GM18873 (cell line): ENCODE measurements around the gene STK17B.
A peak's percentile ranks its signal among the peaks of the same experiment; 100 is the strongest.
"Not testable (repeated sequence)": the region's sequence is repeated elsewhere in the genome, so short reads cannot be mapped to it uniquely, and the experiment has no call there.

Experiments used
- ATAC-seq: cut with Tn5 transposase; IDR thresholded peaks from one replicate; pipeline ENCODE4 v1.9.1; 2021; ENCODE audit warnings: mild to moderate bottlenecking, moderate library complexity, moderate number of reproducible peaks; ENCODE audit not compliant: unreplicated experiment, low FRiP score

Gene STK17B

DNA sequence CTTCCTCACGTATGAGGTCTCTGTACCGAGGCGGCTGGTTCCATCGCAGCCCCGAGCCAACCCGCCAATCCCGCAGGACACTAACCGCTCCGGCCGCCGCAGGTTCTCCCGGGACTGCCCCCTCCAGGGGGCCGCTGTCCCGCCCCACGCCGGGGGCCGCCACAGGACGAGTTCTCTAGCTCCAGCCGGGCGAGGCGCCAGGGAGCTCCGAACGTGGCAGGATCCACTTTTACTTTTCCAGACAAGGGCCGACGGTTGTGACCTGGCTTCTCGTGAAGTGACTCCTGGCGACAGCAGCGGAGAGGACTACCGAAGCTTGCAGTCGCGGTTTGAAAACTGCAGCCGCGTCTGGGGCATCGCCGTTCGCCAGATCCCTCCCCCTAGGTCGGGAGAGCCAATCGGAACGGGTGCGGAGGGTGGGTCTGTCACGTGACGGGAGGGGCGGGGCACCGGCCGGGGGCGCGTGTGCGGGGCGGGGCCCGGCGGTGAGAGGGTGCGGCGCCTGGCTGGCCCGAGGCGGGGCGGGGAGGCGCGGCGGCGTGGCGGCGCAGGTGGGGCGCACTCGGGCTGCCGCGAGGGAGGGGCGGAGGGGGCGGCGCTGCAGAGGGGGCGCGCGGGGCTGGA is at the start of gene STK17B:
TSS of gene STK17B (minus strand) at position 331 of the 624 bp plus-strand sequence. CDS start 8,195 bp downstream, outside the sequence.
- ATAC-seq: peak; percentile 36

DNA sequence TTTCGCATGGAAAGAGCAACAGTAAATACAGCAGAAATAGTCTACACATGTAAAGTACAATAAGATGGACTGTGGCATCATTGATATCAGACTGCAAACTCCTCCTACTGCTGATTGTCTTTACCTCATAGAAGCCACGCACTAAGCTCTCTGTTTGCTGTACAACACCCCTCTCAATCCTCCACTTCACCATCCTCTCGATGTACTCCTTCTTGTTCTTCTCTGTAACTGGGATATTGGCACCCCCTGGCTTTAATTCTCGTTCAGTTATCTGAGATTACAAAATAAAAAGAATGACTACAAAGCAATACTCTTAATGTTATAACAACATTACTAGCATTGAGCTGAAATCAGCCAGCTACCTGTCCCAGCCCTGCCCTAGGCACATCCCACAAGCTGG is 49.3 kb upstream of the STK17B start:
- ATAC-seq: no peak

DNA sequence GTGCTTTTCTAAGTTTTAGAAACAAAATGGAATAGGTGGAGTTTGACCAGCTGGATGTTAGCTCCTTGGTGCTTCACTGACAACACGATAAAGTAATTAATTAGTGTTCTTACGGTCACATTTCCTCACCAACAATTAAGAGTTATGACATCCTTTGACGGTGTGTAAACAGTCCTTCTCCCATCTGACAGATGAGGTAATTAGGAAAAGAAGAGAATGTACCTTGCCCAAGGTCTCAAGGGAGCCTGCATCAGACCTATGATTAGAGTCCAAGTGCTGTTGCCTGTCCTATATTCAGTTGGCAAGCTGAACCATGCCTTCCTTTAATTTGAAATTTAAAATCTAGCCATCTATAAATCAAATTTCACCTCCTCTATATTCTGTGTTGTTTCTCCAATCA is 48.3 kb upstream of the STK17B start:
- ATAC-seq: no peak

DNA sequence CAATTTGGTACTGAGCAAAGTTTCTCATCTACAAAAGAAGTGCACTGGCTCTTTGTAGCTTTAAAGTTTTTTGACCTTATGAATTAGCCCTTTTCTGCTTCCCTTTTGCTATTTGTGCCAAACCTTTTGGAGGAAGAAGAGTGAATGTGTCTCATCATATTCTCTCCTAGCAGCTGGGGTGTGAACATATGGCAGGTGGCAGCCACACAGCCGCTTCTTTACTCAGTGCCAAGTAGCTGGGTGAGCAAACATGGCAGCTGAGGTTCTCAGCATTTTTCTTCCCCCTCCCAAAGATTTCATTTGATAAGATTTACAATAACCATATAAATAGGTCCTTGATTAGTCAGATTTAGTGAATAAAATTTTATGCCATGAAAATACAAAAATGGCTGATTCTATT is 46.7 kb upstream of the STK17B start:
- ATAC-seq: no peak

DNA sequence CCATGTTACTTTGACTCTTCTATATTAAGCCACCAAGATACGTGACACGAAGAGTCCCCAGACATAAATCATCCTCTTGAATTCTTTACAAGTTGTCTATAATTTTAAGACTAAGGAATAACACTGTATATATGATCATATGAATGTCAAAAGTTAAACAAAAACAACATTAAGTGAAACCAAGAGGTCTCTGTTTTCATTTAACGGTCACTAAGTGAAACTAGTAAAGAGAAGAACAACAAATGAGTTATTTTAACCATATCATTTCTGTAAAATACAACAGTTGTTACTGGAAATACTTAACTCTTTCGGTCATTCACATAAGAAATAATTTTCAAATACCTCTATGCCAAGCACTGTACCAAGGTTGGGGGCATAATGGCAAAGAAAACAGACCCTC is 45.7 kb upstream of the STK17B start:
- peak; percentile 52 for ATAC-seq

DNA sequence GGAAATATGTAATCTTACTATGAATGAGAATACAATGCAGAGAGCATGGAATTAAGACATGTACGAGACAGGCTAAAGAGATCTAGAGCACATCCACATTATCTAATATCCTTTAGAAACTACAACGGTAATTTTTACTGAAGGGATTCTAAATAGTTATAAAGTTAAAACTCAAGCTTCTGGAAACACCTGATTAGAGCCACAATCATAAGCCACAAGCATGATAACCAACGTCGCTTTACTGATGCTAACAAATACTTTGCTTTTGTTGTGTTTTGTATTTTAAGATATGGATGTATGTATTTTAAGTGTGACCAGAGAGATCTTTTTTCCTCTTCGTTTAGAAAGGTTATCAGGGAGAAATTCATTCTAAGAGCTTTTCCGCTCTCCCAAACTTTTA is 44.0 kb upstream of the STK17B start:
- ATAC-seq: no peak

DNA sequence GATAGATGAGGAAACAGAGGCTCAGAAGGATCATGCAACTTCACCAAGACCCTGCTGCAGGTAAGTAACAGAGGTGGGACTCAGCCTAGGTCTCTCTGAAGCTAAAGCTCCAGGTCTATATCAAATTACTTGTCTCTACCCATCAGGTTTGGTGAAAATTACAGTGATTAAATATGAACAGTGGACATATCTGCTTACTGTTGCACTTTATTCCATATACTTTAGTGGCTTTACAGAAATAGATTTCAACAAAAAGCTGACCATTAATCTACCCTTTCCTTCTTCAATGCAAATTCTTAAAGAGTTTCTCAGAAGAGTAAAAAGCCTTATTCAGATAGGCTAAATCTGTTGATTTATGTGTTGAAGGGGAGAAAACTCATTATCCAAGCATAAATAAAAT is 42.8 kb upstream of the STK17B start:
- no peak for ATAC-seq

DNA sequence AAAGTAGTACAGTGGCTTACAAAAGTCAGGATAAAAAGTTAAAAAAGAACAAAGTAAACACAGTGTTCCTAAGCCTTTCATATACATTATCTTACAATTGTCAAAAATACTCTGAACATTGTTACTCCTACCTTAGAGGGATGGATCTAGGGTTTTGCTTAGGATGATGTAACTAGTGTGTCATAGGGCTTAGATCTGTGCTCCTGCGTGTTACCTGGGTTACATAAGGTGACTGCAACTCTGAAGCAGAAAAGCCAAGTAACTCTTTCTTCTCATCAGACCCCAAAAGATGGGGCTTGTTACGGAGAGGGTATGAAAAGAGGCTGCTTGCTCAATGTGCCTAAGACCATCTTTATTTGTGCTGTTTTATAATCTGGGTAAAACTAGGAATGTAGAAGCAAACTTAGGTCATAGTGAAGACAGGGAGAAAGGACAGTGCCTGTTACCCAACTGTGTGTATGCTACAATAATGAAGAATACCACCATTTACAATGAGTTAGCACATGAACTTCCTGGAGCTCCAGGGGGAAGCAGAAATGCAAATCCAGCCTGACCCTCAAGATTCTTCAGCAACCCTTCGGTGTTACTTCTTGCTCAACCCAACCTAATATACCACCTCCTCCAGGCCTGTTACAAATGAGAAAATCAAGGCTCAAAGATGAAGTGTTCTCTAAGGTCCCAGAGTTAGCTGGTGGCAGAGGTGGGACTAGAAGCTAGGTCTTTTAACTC is 42.0 kb upstream of the STK17B start:
- no peak for ATAC-seq

DNA sequence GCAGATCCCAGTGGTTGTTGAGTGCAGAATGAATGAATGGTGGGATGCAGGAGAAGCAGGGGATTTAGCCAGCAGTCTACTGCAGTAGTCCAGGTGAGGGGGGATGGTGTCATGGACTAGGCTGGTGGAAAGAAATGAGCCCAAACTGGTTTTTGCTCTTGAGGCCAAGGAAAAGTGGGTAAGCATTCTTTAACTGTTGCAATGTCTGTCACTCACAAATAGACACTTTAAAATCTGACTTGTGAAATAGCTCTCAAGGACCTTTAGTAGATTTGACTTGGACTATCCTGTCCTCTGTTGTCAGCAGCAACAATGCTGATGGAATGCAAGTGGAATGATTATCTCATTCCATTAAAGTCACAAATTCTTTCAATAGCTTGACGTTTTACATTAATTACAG is 37.5 kb upstream of the STK17B start:
- no peak for ATAC-seq

DNA sequence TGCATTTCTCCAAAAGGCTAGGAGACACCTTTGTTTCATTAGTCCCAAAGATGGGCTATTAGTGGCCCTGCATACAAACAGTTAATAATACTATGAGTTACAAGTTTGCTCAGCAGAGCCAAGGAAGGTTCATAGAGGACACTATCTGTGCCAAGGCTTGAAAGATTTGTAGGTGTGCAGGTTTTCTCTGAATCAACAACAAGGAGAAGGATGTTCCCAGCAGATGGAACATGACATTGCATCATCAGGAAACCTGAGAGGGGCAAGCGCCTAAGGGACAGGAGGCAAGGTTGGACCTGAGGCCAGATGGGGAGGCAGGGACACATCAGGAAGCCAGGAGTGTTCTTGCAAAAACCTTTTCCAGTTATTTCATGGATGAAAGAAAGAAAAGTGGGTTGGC is 35.4 kb upstream of the STK17B start:
- no peak for ATAC-seq

DNA sequence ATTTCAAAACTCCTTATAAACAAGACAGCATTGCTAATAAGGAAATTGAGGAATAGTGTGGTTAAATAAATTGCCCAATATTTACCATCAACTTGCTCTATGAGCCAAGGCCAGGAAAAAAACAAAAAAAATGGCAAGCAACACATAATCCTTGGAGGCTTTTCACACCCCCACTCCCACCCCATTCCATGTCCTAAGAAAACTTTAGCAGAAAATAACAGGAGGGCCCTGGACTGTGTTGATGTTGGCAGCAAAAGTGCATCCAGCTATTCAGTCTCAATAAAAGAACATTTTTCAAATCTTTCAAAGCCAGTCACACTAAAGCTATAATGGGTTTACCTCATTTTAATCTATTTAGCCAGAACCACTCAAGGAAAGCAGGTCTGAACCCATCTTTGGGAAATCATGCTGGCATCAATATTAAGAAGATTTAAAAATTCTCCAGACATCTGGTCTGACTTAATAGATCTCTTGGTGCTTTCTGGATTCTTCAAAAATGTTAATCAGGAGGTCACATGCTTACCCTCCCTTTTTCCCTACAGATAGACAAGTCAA is 34.6 kb upstream of the STK17B start:
- no peak for ATAC-seq

DNA sequence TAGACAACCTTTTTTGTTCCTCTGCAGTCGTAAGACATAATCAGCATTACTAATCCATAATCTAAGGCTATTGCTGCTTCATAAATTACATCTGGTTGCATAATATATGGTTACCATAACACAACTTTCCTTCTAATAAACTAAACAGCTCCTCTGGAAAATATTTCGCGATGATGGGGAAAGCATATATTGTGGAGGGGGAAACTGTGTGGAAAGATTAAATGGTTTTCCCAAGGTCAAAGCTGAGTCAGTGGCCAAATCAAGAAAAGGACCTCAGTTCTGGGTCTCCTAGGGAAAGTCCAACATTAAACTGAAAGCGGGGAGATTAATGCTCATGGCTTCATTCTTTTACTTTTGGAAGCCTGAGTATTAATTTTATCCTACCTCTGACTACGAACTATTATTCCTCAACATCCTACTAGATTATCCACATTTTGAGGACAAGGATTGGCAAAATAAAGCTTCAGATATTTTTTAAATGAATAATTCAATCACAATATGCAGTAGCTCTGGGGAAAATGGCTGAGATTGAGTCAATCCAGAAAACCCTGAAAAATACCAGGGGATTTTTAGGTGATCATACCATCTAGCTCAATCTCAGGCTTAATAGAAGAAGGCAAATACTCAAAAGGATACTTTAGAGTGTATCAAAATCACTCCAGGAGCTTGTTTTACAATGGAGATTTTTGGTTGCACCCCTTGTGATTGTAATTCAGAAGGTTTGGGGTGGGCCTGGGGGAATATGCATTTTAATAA is 33.8 kb upstream of the STK17B start:
- ATAC-seq: no peak

DNA sequence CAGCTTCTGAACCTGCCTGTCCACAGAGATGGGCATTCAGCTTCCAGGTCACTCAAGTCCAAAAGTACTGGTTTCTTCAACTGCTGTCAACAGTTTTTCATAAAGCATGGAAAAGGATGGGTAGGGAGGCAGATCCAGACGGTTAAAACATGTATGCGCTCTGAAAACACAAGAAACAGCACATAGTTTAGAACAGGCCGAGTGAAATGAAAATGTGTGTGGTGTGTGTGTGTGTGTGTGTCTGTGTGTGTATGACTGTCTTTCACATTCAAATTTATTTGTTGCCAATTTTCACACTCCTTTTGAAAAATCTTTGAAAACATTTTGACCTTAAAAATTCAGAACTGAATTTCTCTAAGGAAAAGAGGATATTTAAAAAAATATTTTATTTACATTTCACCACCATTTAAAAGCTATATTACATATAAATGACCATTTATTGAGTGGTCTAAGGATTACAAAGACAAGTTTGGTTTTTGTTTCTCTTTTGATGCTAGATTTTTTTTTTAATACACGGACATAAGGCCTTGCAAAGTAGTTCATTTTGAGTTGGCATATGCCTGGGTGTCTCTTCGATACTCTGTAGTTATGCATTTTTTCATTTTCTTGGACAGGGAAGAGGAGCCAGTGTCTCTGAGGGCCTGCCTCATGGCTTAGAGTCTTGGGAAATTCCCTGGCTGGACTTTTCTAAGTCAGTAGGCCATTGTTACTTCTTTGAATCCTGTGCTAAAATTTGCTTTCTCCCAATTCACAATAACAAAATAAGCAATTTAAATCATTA is 30.0 kb upstream of the STK17B start:
- ATAC-seq: no peak

DNA sequence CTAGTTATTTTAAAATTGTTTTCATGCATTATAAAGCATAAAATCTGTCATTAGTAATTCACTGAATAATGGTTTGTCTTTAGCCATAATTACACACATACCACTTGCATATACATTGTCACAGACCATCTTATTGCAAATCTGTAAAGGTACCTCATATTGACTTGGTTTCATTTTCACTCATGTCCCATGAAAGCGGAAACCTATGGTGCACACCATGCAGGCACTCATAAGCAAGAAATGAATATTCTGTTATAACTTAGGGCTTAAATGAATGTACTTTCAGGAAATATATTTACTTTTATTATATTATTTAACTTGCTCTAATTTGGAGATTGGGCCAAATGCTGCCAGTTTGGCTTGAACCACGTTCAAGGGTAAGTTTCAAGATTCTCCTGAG is 29.2 kb upstream of the STK17B start:
- ATAC-seq: peak; percentile 99

DNA sequence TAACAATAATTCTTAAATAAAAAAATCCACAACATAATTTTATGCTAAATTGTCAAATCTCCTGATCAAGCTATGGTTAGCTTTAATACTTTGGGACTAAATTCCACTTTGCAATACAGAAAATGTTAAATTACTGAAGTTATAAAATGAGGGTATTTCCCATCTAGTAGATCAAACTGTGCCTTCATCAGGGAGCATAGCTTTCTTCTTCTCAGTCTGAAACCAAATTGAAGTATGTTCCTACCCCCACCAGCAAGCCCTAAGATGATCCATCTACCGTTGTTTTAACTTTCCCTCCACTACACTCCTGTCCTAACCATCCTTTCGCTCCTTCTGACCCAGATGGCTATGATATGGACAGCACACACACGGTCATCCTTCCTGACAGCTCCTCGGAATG is 24.4 kb upstream of the STK17B start:
- no peak for ATAC-seq

DNA sequence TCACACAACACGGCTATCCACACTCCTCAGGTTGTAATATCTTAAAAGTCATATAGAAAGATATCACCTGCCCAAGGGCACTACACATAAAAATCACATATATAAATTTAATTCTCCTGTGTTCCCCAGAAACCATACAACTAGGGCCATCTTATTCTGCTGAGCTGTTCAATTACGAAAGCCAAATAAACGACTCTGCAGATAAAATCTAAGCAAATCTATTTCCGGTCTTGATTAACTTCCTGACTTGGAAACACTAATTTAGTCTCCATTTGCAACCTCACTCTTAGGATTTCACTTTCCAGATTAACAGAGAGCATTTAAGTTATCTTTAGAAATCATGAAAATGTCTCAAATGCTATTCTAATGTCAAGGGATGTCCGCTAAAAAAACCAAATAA is 23.9 kb upstream of the STK17B start:
- no peak for ATAC-seq

DNA sequence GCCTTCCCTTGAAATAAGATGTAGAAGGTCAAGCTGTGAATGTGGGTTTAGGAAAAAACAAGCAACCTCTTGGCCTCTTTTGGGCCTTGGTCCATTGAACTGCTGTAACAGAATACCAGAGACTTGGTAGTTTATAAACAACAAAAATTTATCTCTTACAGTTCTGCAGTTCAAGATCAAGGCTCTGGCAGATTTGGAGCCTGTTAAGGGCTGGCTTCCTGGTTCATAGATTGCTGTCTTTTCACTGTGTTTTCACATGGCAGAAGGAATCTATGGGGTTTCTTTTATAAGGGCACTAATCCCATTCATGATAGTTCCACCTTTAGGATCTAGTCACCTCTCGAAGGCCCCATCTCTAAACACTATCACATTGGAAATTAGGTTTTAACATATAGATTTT is 20.2 kb upstream of the STK17B start:
- no peak for ATAC-seq

DNA sequence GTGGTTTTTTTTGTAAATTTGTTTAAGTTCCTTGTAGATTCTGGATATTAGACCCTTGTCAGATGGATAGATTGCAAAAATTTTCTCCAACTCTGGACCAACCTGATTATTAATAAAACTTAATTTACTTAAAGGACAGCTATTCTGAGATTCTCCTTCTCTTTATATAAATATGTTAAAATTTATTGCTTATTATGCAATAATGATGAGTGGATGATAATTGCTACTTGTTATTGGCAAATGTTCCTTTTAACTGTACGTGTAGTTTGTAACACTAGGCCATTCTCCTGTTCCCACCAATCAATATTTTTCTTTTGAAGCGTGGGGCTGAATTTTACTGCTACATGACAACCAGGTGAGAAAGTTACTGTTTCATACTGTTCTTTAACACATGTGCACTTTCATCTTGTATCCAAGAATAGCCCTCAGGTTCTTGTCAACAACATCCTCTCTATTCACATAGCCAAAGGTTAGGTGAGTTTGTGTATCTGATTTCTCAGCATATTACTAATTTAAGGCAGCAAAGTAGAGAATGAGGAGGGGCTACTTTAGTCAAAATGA is 16.6 kb upstream of the STK17B start:
- peak; percentile 55 for ATAC-seq

DNA sequence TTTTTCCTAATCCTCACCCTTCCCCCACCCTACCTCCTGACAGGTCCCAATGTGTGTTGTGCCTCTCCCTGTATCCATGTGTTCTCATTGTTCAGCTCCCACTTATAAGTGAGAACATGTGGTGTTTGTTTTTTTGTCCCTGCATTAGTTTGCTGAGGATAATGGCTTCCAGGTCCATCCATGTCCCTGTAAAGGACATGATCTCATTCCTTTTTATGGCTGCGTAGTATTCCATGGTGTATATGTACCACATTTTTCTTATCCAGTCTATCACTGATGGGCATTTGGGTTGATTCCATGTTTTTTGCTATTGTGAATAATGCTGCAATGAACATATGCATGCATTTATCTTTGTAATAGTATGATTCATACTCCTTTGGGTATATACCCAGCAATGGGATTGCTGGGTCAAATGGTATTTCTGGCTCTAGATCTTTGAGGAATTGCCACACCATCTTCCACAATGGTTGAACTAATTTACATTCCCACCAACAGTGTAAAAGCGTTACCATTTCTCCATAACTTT is 15.9 kb upstream of the STK17B start:
- not testable (repeated sequence) for ATAC-seq
